Central memory CD8-positive, alpha-beta T cell (primary cell): Measurements from ENCODE around the gene CCT7.
A peak's percentile ranks its signal among the peaks of the same experiment; 100 is the strongest.

Experiments used
- ATAC-seq: fragments of 150-1000 bp; cut with Tn5 transposase; replicated peaks from 2 replicates; pipeline ENCODE4 v1.10.0; 2022; ENCODE audit warnings: mild to moderate bottlenecking, moderate FRiP score, moderate number of reproducible peaks; ENCODE audit not compliant: poor library complexity, severe bottlenecking; ENCODE audit errors: extremely low read depth
- DNase-seq, 2 donors: peaks; one replicate each; pipeline ENCODE4 v3.0.0; 2021; ENCODE audit warnings: low spot score in 2 of 2
- H3K27ac Mint-ChIP-seq: one replicate; pipeline ENCODE4 v1.8.0; 2022; ENCODE audit warnings: low read depth, mild to moderate bottlenecking, moderate library complexity, mixed read lengths
- H3K27me3 Mint-ChIP-seq: one replicate; pipeline ENCODE4 v1.8.0; 2022; ENCODE audit warnings: mixed read lengths
- H3K36me3 Mint-ChIP-seq: one replicate; pipeline ENCODE4 v1.8.0; 2022; ENCODE audit warnings: mild to moderate bottlenecking, moderate library complexity, mixed read lengths; ENCODE audit not compliant: insufficient read depth
- H3K4me1 Mint-ChIP-seq: one replicate; pipeline ENCODE4 v1.8.0; 2022; ENCODE audit warnings: mixed read lengths
- H3K4me3 Mint-ChIP-seq: one replicate; pipeline ENCODE4 v1.8.0; 2022; ENCODE audit warnings: mild to moderate bottlenecking, moderate library complexity, mixed read lengths
- H3K9me3 Mint-ChIP-seq: one replicate; pipeline ENCODE4 v1.8.0; 2022; ENCODE audit warnings: mixed read lengths

Gene CCT7

DNA sequence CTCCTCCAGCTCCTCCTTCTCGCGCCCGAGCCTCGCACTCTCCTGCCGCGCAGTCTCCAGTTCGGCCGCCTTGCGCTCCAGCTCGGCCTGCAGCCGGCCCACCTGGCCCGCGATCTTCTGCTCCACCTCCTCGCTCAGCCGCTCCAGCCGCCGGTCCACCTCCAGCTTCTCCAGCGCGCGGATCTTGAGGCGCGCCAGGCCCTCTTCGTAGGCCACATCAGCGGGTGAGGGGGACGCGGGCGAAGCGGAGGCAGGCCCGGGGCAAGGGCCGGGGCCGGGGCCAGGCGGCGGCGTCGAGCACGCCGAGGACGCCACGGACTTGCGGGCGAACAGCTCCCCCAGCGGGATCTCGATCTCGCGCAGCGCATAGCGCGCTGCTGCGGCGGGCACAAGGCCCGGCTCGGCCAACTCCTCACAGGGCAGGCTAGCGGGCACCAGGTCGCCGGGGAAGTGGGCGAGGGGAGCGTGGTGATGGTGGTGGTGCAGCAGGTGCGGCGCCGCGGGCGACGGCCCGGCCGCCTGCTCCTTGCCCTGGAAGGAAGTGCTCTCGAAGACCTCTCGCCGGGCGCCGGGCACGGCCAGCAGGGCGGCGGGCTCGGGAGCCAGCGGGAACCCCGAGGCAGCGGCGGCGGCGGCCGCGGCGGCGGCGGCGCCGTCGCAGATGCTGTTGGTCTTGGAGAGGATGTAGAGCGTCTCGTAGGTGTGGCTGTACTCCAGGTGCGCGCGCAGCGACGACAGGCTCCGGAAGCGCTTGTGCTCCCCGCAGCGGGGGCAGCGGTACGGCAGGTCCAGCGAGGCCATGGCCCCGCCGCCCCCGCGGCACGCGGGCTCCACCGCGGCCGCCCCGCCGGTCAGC, 35.0 kb downstream of the CCT7 start:
- H3K27ac Mint-ChIP-seq, result peak overlapping the region; percentile 47
- peaks cover 5% of the 10 kb centered on the region for H3K36me3 Mint-ChIP-seq
- H3K4me1 Mint-ChIP-seq, result peaks cover 29% of the 10 kb centered on the region
- peak overlapping the region; percentile 55 for H3K4me3 Mint-ChIP-seq
- ATAC-seq (peak; percentile 92), DNase-seq (peak; percentile 52 to 54)
- H3K9me3 Mint-ChIP-seq, result no peaks in the 10 kb centered on the region
- H3K27me3 Mint-ChIP-seq, result no peaks in the 10 kb centered on the region

DNA sequence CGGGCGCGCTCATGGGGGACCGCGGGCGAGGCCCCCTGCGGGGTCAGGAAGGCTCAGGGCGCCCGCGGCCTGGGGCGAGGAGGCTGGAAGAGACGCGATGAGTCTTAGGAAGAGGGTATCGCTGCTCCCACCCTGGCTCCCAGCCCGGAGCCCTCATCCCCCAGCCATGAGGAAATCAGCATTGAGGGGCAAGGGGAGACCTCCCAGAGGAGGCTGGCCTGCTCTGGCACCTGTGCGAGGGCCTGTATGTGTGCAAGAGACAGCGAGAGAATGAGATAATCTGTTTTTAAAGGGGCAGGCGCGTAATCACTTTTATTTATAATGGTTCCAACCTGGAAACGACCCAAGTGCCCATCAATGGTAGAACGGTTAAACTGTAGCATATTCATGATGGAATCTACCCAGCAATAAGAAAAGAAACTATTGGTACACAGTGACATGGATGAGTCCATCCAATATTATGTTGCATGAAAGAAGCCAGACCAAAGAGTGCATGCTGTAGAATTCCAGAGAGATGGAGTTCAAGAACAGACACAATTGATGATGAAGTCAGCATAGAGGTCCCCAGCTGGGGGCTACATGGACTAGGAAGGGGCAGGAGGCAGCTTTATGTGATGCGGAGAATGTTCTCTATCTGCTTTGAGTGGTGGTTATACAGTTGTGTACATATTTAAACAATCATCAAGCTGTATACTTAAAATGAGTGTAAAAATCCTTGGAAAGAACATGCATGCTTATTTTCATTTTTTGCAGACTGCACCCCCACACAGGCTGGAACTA, 35.8 kb downstream of the CCT7 start:
- H3K4me1 Mint-ChIP-seq, result peaks cover 29% of the 10 kb centered on the region
- H3K36me3 Mint-ChIP-seq, result peaks cover 3% of the 10 kb centered on the region
- H3K27ac Mint-ChIP-seq, result no peak overlapping the region
- H3K4me3 Mint-ChIP-seq, result peak overlapping the region; percentile 55
- no peaks in the 10 kb centered on the region for H3K27me3 Mint-ChIP-seq
- H3K9me3 Mint-ChIP-seq, result no peaks in the 10 kb centered on the region
- DNase-seq, result no peak
- peak; percentile 3 for ATAC-seq

DNA sequence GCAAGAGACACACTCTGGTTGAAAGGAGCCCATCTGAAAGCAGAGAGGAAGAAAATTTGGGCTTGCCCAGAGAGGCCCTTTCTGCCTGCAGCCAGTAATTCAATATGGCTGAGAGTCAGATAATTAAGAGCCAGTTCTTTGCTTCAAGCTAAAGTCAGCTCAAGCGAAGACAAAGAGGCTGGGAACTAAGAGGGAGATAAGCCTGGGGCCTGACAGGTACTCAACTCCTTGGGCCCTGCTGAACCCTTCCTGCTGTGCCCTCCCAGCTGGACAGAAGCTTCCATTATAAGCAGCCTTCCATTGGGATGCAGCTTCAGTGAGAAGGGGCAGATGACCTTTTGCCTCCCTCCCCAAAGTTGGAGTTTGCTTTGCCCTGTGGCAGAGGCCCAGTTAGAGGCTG, 38.2 kb downstream of the CCT7 start:
- peaks cover 23% of the 10 kb centered on the region for H3K4me1 Mint-ChIP-seq
- no peaks in the 10 kb centered on the region for H3K27me3 Mint-ChIP-seq
- peaks cover 5% of the 10 kb centered on the region for H3K36me3 Mint-ChIP-seq
- H3K4me3 Mint-ChIP-seq, result no peak overlapping the region
- H3K9me3 Mint-ChIP-seq, result no peaks in the 10 kb centered on the region
- H3K27ac Mint-ChIP-seq, result no peak overlapping the region
- DNase-seq (no peak), ATAC-seq (no peak)

DNA sequence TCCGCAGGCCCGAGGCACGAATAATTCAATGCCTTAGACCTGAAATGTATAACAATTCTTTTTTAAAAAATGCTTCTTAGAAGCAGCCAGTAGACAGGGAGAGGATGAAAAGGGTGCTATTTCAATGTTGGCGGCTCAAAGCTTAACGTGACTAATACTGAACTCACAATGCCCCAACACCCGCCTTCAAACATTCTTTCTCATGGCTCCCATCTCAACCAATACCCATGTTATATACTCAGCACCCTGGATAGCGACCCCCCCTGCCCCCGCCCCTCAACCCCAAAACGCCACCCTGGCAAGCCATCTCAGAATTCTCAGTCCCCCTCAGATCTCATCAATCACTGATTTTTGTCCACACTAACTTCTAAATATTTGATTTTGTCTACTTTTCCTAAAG, 45.7 kb downstream of the CCT7 start:
- Mint-ChIP-seq H3K27me3 (no peaks in the 10 kb centered on the region), H3K4me1 (peaks cover 14% of the 10 kb centered on the region), H3K9me3 (no peaks in the 10 kb centered on the region), H3K27ac (no peak overlapping the region), H3K36me3 (peaks cover 4% of the 10 kb centered on the region), H3K4me3 (no peak overlapping the region)
- no peak for ATAC-seq
- no peak for DNase-seq

DNA sequence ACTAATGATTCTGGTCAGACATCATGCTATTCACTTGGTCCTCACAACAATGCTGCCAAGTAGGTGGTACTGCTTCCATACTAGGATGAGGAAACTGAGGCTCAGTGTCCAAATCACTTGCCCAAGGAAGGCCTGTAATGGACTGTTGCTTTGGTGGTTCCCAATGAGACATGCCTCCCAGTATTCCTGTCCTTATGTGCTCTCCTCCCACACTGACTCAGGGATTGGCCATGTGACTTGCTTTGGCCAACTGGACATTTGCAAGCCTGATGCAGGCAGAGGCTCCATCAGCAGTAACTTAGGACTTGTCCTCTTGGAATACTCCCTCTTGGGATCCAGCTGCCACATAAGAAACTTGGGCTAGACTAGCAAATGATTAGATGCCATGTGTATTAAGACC, 47.1 kb downstream of the CCT7 start:
- H3K4me1 Mint-ChIP-seq, result peaks cover 27% of the 10 kb centered on the region
- no peak for DNase-seq
- H3K27me3 Mint-ChIP-seq, result no peaks in the 10 kb centered on the region
- ATAC-seq, result no peak
- peaks cover 4% of the 10 kb centered on the region for H3K36me3 Mint-ChIP-seq
- H3K4me3 Mint-ChIP-seq, result no peak overlapping the region
- H3K27ac Mint-ChIP-seq, result no peak overlapping the region
- no peaks in the 10 kb centered on the region for H3K9me3 Mint-ChIP-seq

- peaks cover 27% of the 10 kb centered on the region for H3K4me1 Mint-ChIP-seq
- ATAC-seq, result no peak
- DNase-seq, result no peak
- H3K36me3 Mint-ChIP-seq, result no peaks in the 10 kb centered on the region
- H3K27me3 Mint-ChIP-seq, result peaks cover 3% of the 10 kb centered on the region
- H3K4me3 Mint-ChIP-seq, result peak overlapping the region; percentile 72
- no peak overlapping the region for H3K27ac Mint-ChIP-seq
- no peaks in the 10 kb centered on the region for H3K9me3 Mint-ChIP-seq
Measured at GRCh38 chr2:73282924-73283544, 48.9 kb downstream of the CCT7 start.

DNA sequence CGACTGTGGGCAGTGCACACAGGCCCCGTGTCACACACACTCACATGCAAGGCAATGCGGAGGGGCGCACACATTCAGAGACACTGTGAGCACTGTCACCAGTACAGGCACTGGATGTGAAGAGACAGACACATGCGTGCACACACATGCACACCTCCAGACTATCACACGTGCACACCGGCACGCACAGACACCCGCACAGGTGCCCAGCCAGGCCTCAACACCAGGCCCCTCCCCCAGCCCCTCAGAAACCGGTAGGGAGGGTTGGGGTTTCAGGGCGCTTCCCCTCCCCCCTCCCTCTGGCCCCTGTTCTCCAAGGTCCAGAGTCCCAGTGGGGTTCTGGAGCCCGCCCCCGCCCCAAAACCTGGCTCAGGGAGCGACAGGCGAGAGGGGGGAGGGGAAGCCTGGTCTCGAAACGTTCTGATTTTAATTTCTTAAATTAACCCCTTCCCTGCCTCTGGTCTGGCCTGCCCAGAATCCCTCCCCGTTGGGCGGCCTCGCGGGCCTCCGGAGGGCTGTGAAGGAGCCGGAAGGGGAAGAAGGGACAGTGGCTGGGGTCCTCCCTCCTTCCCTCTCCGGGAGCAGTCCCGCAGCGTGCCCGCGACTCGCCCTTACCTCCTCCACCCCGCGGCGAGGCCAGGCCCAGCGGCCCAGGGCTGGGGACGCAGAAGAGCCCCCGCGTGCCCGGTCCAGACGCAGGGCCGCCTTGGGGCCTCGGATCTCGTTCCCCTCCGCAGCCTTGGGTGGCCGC, 49.6 kb downstream of the CCT7 start:
- H3K36me3 Mint-ChIP-seq, result no peaks in the 10 kb centered on the region
- peaks cover 22% of the 10 kb centered on the region for H3K4me1 Mint-ChIP-seq
- no peaks in the 10 kb centered on the region for H3K9me3 Mint-ChIP-seq
- DNase-seq (no peak), ATAC-seq (peak; percentile 10)
- peaks cover 9% of the 10 kb centered on the region for H3K27me3 Mint-ChIP-seq
- peak overlapping the region; percentile 72 for H3K4me3 Mint-ChIP-seq
- no peak overlapping the region for H3K27ac Mint-ChIP-seq

- peak in 1 of 2 donors; percentile 40 for DNase-seq
- H3K36me3 Mint-ChIP-seq, result no peaks in the 10 kb centered on the region
- H3K9me3 Mint-ChIP-seq, result no peaks in the 10 kb centered on the region
- peak; percentile 78 for ATAC-seq
- H3K4me3 Mint-ChIP-seq, result peak within 1 kb of the TSS; percentile 72
- H3K27me3 Mint-ChIP-seq, result peaks cover 17% of the 10 kb centered on the region
- peaks cover 14% of the 10 kb centered on the region for H3K4me1 Mint-ChIP-seq
- no peak within 1 kb of the TSS for H3K27ac Mint-ChIP-seq
Measured at GRCh38 chr2:73284296-73285158, 50.4 kb downstream of the CCT7 start, which contains the start of gene FBXO41. TSS of gene FBXO41 (minus strand) at chr2:73284478. CDS start at chr2:73269630, 14,848 bp downstream.

DNA sequence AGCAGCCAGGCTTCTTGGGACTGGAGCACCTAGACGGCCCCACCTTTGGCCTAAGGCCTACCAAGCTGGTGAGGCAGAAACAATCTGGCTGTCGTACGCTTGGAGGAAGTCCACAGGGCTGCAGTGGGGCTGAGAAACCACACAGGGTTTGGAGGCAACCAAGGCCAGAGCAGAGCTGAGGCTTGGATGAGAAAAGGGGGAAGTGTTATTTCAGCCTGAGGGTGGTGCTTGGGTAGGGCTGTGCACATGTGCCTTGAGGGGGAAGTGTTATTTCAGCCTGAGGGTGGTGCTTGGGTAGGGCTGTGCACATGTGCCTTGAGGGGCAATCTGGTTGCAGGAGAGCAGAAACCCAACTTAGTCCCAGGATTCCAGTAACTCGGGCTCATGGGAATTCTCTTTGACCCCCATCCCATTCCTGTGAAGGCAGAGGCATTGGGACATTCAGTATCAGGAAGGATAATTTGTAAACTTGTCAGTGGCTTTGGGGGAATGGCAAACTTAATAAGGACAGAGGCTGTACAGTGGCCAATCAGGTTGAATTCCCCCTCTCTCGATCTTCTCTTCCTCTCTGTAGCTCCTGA, 51.1 kb downstream of the CCT7 start:
- H3K27me3 Mint-ChIP-seq, result peaks cover 22% of the 10 kb centered on the region
- no peaks in the 10 kb centered on the region for H3K36me3 Mint-ChIP-seq
- ATAC-seq, result peak; percentile 57
- H3K4me3 Mint-ChIP-seq, result peak overlapping the region; percentile 72
- H3K27ac Mint-ChIP-seq, result no peak overlapping the region
- no peaks in the 10 kb centered on the region for H3K9me3 Mint-ChIP-seq
- DNase-seq, result no peak
- H3K4me1 Mint-ChIP-seq, result peaks cover 13% of the 10 kb centered on the region

DNA sequence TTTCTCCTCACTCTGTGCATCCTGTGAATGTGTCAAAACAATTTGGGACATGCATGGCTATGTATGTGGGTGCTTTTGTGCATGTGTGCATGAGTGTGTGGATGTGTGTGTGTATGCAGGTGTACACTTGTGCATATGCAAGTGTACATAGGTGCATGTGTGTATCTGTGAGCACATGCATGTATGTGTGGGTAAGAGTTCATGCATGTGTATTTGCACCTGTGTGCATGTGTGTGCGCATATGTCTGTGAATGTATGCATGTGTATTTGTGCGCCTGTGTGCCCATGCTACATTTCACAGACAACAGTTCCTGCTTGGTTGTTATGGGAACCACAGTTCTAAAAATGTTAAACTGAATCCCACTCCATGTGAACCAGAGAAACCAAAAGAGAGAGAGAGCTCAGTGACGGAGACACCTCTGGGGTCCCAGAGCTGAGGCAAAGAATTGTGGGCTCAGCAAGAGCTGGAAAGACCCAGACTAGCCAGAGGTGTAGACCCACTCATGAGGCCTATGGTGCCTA, 52.1 kb downstream of the CCT7 start:
- Mint-ChIP-seq H3K36me3 (peaks cover 6% of the 10 kb centered on the region), H3K9me3 (no peaks in the 10 kb centered on the region), H3K27ac (no peak overlapping the region), H3K4me1 (peaks cover 17% of the 10 kb centered on the region), H3K4me3 (peak overlapping the region; percentile 72), H3K27me3 (peaks cover 32% of the 10 kb centered on the region)
- ATAC-seq, result no peak
- no peak for DNase-seq

DNA sequence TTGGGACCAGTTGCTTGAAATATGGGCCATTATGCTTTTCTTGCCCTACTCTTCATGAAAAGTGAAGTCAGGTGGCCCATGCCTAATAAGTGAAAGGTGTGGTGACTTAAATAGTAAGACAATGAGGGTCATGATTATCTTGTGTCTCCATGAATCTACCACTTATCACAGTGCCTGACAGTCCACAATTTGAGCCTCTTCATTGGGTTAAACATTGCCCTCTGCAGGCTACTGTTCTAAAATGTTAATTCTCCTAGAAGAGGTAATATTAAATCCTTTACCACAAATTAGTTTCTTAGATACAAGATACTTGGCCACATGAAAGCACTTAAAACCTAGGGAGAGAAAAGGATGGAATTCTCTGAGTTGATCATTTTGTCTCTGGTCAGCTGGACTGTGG, 55.2 kb downstream of the CCT7 start:
- no peak overlapping the region for H3K4me3 Mint-ChIP-seq
- peaks cover 10% of the 10 kb centered on the region for H3K36me3 Mint-ChIP-seq
- no peak overlapping the region for H3K27ac Mint-ChIP-seq
- H3K4me1 Mint-ChIP-seq, result peaks cover 22% of the 10 kb centered on the region
- ATAC-seq (no peak), DNase-seq (no peak)
- no peaks in the 10 kb centered on the region for H3K9me3 Mint-ChIP-seq
- peaks cover 36% of the 10 kb centered on the region for H3K27me3 Mint-ChIP-seq
